GM18951 (cell line): Measurements from ENCODE around the gene PRLHR.

ENCODE experiments used
- POLR2A ChIP-seq: IDR thresholded peaks from 4 replicates; pipeline ENCODE4 v1.6.1; 2011; ENCODE audit warnings: mild to moderate bottlenecking; ENCODE audit not compliant: insufficient read length, insufficient read depth; ENCODE audit errors: extremely low read depth
- in situ Hi-C: fragments of 300-500 bp; cut with MboI; formaldehyde crosslinking; loops from one replicate; pipeline ENCODE4 v1.12.0; 2022; ENCODE audit warnings: low sequenced_read_pairs, mixed read lengths, inconsistent platforms; ENCODE audit not compliant: unreplicated experiment

Gene PRLHR

GRCh38 chr10:118607768-118608354 lies 12.4 kb upstream of the PRLHR start:
- no peak for TF ChIP-seq POLR2A
- in situ Hi-C loops, result no loop called here

DNA sequence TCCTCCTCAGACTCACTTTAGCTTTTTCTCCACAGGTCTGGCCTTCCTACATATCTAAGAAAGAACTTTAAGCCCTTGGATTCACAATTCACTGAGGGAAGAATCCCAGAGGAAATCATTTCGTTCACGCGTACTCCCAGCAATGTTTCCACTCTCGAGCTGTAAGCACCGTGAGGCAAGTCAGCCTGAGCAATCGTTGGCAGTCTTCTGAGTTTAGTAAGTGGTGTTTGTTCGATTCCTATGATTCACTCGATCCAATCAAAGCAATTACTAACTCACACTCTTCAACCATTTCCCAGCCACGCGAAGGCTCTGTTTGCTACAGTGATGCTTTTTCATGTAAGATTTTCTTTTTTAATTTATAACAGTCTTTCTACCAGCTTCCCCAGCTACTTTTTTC lies 10.2 kb upstream of the PRLHR start:
- TF ChIP-seq POLR2A, result no peak
- in situ Hi-C loops, result no loop called here

DNA sequence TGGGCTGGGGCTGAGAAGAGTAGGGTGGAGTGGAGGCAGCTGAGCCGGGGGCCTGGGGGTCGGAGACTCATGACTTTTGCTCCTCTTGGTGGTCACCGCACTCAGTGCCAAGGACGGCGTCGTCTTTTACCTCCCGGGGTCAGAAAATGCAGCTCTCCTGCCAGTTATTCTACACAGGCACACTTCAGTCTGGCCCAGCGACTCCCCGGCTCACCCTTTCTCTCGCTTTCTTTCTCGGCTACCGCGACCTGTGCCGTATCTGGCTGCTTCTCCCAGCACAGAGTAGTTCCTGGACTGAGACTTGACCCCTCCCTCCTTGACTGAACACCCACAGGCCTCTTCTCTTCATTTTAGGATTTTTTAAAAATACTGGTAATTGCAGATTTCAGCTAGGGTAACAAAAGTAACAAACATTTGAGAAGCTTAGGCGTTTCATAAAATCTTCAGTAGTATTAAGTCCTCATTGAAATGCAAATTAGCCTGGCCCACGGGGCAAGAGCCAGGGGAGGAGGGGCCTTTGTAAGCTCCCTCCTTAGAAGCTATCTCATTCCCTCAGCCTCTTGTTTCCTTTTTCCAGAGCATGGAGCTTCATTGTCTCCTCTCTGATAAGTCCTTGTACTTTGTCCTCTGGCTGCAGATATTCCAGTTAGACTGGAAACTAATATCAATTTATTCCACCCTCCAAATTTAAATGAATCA lies 1.1 kb upstream of the PRLHR start:
- in situ Hi-C loops, result no loop called here

DNA sequence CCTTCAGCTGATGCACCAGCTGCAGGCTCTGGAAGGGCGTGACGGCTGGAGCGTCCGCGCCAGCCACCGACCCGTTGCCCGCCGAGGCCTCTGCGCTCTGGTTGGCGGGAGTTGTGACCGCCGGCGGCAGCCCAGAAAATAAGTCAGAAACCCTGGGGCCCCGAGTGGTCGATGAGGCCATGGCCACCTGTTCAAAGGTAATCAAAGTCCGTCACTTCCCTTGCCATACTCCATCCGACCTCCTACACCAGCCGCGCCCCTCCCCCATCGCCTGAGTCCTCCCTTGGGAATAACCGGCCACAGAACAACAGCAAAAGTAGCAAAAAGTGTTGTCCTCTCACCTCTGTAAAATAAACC lies 406 bp downstream of the PRLHR start:
- in situ Hi-C loops, result no loop called here

More for the DNA sequence above, 1.1 kb upstream of the PRLHR start:
- no peak for TF ChIP-seq POLR2A

DNA sequence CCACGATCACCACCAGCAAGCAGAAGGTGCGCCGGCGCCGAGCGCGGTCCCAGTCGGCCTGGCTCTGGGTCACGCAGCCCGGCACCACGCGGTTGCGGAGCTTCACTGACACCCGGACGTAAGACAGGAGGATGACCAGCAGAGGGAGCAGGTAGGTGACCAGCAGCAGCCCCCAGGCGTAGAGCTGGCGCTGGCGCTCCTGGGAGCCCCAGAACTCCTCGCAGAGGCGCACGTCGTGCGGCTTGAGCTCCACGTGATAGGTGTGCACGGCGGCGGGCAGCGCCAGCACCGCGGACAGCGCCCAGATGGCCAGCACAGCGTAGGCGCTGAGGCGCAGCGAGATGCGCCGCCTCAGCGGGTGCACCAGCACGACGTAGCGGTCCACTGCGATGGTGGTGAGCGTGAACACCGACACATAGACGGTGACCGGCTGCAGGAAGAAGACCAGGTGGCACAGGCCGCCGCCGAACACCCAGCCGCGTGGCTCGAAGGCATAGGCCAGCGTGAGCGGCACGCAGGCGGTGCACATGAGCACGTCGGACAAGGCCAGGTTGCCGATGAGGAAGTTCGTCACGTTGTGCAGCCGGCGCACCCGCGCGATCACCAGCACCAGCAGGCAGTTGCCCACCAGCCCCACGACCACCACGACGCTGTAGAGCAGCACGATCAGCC lies 920 bp downstream of the PRLHR start:
- in situ Hi-C loops, result no loop called here
- TF ChIP-seq POLR2A, result no peak

More for the DNA sequence above, 406 bp downstream of the PRLHR start:
- no peak for TF ChIP-seq POLR2A

DNA sequence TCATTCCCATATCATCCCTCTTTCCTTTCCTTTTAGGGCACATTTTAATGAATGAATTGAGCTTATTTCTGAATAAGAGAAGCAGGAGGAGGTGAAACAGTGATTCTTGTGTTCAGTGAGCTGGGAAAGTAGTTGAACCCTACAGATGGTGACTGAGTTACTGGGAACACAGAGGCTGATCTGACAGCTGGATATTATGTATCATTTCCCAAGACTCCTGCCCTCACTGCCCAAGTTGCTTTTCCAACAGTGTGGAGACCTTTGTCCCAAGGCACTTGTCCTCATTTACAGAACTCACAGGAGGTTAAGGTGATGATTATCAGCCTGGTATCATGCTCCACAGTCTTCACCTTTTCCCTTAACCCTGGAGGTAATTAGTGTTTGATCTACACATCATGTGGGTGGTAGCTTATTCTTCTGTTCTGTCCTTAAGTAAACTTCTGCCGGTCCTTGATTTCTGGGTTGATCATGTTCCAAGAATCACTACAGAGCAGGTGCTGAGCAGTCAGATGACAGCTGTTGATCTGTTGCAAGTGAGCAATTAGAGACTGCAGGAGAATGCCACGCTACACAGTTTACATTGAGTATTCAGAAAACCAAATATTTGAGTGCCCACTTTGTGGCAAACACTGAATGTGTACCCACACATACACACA lies 2.6 kb downstream of the PRLHR start:
- no peak for TF ChIP-seq POLR2A

GRCh38 chr10:118590334-118590733 lies 5.1 kb downstream of the PRLHR start:
- in situ Hi-C loops, result no loop called here

More for the DNA sequence above, 2.6 kb downstream of the PRLHR start:
- in situ Hi-C loops, result no loop called here

GRCh38 chr10:118587881-118588651 lies 7.4 kb downstream of the PRLHR start:
- TF ChIP-seq POLR2A, result no peak

More at GRCh38 chr10:118590334-118590733, 5.1 kb downstream of the PRLHR start:
- no peak for TF ChIP-seq POLR2A

DNA sequence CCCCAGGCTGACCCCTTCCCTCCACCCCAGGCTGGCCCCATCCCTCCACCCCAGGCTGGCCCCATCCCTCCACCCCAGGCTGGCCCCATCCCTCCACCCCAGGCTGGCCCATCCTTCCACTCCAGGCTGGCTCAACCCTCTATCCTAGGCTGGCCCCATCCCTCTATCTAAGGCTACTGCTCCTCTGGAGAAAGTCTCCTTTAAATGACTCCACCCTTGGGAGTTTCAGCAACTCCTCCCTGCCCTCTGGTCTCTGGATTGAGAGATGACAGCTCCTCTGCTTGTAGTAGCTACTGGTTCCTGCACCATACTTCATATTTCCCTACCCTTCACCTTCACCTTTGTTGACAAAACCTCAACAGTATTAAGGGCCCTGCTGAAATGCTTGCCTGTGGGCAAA lies 8.5 kb downstream of the PRLHR start:
- in situ Hi-C loops, result no loop called here
- TF ChIP-seq POLR2A, result no peak

More at GRCh38 chr10:118587881-118588651, 7.4 kb downstream of the PRLHR start:
- in situ Hi-C loops, result no loop called here

DNA sequence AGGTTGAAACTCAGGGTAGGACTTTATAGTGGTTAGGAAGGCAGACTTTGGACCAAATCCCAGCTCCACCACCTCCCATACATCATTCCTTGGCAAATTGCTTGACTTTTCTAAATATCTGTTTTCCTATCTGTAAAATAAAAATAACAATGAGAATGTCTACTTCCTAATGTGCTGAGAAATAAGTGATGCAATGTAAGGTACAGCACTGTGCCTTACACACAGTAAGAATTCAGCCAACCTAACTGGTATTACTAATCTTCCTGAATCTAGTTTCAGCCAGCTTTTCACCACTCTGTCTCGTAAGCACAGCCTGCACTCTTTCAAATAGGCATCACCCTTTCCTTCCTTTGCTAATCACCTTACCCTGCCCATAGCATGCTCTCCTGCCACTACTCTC lies 9.7 kb downstream of the PRLHR start:
- no peak for TF ChIP-seq POLR2A
- in situ Hi-C loops, result no loop called here

- in situ Hi-C loops, result no loop called here
- TF ChIP-seq POLR2A, result no peak
Measured at GRCh38 chr10:118585234-118585633, 10.2 kb downstream of the PRLHR start.

DNA sequence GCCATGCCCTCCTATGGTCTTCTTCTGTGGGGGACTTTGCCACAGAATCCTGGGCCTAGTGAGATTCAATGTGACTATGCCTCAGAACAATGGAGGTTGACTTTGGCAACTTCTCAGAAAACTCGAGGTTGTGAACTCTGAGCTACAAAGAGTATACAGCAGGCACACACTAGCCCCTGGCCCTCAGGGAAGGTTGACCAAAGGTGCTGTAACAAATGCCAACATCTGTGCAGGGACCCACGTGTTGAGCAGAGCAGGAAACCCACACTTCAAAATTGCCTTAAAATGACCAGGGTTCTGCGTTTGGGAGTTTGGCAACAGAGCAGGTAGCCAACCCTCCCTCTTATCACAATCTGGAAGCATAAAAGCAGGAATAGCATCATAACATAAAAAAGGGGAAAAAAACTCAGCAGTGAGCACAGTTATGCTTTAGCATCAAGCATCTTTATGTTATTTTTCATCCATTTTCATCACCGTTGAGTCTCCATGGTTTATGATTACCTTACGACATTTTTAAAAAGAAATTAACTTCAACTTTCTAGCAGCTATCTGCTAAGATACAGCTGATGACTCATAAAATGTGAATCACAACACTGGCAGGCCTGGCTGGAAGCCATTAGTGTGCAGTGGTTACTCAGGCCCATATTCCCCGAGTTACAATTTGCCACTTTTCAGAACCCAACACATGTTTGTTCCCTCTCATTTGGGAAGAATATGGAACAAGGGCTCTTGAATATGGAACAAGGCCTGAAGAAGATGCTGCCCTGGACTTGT lies 11.1 kb downstream of the PRLHR start:
- TF ChIP-seq POLR2A, result no peak
- in situ Hi-C loops, result no loop called here
